Stimulated activated effector memory CD8-positive, alpha-beta T cell treated with anti-CD3 and anti-CD28 coated beads, Interleukin-12 subunit alpha, Interleukin-12 subunit beta, amount 100 ng/mL, for 72 hours (primary cell): ENCODE measurements around the gene ZNF575.

Experiments
- ATAC-seq: fragments of 150-1000 bp; cut with Tn5 transposase; 2 replicates; pipeline ENCODE4 v1.10.0; 2021
- DNase-seq, 2 donors: peaks; one replicate each; pipeline ENCODE4 v3.0.0; 2021 to 2022; ENCODE audit warnings: low spot score in 2 of 2
- H3K27ac Mint-ChIP-seq: one replicate; pipeline ENCODE4 v1.8.0; 2022; ENCODE audit warnings: mild to moderate bottlenecking, mixed read lengths
- H3K36me3 Mint-ChIP-seq: one replicate; pipeline ENCODE4 v1.8.0; 2022; ENCODE audit warnings: mild to moderate bottlenecking, mixed read lengths
- H3K4me1 Mint-ChIP-seq: one replicate; pipeline ENCODE4 v1.8.0; 2022; ENCODE audit warnings: mixed read lengths
- H3K4me3 Mint-ChIP-seq: one replicate; pipeline ENCODE4 v1.8.0; 2022; ENCODE audit warnings: mild to moderate bottlenecking, mixed read lengths
- H3K9me3 Mint-ChIP-seq: one replicate; pipeline ENCODE4 v1.8.0; 2022; ENCODE audit warnings: mixed read lengths

The ZNF575 gene

DNA sequence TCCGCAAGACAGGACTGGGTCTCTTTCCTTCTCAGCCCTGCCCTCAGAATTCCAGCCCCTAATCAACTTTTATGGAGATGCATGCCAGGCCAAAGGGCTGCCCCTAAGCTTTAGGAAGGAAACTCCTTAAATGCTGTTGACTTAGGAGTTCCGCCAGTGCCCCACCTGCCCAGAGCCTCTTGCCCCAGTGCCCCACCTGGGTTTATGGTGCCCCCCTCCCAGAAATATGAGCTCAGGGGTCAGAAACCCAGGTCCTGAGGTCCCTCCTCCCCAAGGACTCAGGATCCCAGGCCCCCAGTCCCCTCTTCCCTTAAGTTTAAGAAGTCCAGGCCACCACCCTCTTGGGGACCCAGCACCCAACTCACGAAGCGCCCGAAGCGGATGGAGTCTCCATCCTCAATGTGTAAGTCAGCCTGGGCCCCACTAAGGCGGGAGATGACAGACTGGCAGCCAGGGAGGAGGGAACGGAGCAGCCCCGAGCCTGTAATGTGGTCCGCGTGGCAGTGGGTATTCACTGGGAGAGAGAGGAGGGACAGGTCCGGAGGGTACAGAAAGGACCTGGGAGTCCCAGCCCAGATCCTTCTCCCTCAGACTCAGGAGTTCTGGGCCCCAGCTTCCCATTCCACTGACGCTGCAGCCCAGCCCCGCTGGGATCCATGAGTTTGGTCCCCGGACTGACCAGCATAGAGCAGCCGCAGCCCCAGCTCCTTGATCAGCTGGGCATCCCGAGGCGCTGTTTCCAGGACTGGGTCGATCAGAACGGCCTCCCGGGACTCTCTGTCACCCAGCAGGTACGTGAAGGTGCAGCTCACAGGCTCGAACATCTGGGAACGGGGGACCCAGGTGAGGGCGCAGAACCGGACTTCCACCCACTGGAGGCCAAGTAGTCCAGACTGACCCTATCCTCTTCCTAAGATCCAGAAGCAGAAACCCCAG lies 6.9 kb upstream of the ZNF575 start:
- Mint-ChIP-seq H3K27ac (peak overlapping the region; percentile 63), H3K36me3 (peaks cover 27% of the 10 kb centered on the region), H3K4me3 (peak overlapping the region; percentile 92), H3K4me1 (peaks cover 32% of the 10 kb centered on the region), H3K9me3 (no peaks in the 10 kb centered on the region)
- peak; percentile 42 for ATAC-seq
- DNase-seq, result peak in 1 of 2 donors; percentile 60

DNA sequence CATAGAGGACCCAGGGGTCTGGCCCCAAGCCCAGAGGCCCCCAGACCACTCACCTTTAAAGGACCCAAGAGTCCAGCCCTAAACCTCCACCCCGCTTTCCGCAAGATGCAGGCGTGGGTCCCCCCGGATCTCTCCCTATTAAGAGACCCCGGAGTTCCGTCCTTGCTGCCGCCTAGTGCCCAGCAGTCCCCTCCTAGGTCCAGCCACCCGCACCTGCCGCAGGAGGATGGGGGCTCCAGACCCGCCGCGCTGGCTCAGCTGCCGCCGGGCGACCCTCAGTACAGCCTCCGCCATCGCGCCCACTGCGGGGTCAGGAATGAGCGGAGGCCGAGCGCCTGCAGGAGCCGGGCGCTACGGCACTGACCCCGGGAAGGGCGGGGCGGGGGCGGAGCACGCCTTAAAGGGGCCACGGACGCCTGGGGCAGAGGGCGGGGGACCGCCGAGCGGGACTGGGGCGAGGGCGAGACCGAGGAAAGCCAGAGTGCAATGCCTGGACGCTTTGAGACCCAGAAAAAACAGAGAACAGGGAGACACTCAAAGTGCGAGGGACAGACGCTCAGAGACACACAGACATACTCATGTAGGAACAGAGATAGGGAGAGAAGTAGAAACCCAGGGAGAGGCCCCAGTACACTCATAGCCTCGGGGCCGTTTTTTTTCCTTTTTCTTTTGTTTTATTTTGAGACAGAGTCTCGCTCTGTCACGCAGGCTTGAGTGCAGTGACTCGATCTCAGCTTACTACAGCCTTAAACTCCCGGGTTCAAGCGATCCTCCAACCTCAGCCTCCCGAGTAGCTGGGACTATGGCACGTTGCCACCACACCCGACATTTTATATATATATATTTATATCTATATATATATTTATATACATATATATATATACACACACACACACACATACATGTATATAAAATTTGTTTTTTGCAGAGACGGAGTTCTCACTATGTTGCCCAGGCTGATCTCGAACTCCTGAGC lies 5.8 kb upstream of the ZNF575 start, which contains the start of gene ETHE1:
TSS of gene ETHE1 (minus strand) at position 318 of the 976 bp plus-strand sequence. CDS start at position 294, 24 bp downstream.
- peaks cover 32% of the 10 kb centered on the region for H3K4me1 Mint-ChIP-seq
- no peaks in the 10 kb centered on the region for H3K9me3 Mint-ChIP-seq
- H3K4me3 Mint-ChIP-seq, result peak within 1 kb of the TSS; percentile 92
- peak; percentile 62 to 91 for DNase-seq
- peak within 1 kb of the TSS; percentile 63 for H3K27ac Mint-ChIP-seq
- ATAC-seq, result peak; percentile 85
- H3K36me3 Mint-ChIP-seq, result peaks cover 17% of the 10 kb centered on the region

DNA sequence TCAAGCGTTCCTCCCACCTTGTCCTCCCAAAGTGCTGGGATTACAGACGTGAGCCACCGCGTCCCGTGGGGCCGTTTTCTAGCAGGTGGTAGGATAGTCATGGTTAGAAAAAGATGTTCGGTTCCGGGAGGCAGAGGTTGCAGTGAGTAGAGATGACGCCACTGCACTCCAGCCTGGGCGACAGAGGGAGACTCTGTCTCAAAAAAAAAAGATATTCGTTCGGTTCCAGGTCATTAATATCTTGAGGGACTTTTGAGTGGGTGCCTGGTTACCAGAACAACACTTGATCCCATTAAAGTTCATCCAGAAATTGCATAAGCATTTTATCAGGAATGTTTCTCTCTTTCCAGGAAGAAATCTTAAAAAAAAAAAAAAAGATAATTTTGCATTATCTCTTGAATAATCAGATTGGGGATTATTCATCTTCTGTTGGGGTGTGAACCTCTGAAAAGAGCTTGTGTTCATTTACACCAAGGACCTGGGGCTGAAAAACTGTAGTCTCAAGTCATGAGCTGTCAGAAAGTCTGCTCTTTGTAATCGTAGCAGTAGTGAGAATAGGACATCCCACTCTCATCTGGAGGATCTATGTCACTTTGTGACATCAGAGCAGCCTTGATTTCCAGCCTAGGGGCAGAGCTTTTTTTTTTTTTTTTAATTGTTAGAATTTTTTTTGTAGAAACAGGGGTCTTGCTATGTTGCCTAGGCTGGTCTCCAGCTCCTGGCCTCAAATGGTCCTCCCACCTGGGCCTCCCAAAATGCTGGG lies 4.9 kb upstream of the ZNF575 start:
- H3K27ac Mint-ChIP-seq, result peak overlapping the region; percentile 63
- DNase-seq, result no peak
- peaks cover 21% of the 10 kb centered on the region for H3K36me3 Mint-ChIP-seq
- H3K9me3 Mint-ChIP-seq, result no peaks in the 10 kb centered on the region
- peak overlapping the region; percentile 92 for H3K4me3 Mint-ChIP-seq
- ATAC-seq, result peak; percentile 38
- peaks cover 40% of the 10 kb centered on the region for H3K4me1 Mint-ChIP-seq

DNA sequence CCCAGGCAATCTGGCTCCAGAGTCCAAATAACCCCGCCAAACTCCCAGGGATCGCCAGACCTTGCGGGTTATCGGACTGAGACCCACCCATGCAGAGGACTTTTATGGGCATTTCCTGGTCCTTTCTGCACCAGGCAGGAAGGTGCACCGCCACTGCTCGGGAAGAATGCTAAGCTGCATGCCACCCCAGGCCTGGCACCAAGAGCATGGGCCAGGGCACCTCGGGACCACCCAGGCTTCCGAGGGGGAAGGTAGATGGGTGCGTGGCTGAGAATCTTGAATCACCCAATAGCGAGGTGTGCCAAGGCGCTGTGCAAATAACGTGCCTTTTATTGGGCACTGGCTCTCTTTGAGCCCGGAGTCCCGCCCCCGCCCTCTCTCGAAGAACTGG lies 422 bp upstream of the ZNF575 start:
- H3K27ac Mint-ChIP-seq, result peak overlapping the region; percentile 90
- peak; percentile 12 for ATAC-seq
- peaks cover 32% of the 10 kb centered on the region for H3K36me3 Mint-ChIP-seq
- peaks cover 31% of the 10 kb centered on the region for H3K4me1 Mint-ChIP-seq
- peak overlapping the region; percentile 90 for H3K4me3 Mint-ChIP-seq
- DNase-seq, result no peak
- no peaks in the 10 kb centered on the region for H3K9me3 Mint-ChIP-seq

DNA sequence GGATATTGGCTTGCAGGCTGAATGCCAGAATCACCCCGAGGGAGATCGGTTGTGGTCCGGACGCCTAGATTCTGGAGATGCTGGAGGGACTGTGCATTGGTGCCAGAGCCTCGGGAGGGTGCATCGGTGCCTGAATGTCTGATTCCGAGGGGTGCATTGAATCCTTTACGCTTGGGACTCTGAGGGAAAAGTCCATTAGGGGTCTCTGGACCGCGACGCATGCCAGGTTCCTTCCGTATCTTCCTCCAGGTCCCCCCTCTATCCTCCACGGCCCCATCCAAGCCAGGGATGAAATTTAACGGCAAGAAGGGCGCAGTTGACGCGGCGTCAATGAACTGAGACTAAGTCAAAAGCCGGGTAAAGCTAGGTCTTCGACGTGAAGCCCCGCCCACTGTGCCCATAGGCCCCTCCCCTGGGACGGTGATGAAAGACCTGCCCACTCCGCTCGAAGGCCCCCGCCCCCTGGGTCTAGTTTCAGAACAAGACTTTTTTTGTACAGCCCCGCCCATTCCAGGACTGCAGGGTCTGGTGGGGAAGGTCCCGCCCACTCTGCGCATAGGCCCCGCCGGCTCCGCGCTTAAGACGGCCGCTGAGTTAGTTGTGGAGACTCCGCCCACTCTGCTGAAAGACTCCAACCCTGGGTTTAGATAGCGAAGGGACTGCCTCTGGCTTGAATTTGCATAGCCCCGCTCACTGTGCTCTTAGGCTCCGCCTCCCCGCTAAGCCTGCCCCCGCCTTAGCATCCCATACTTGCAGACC lies 737 bp downstream of the ZNF575 start:
- Mint-ChIP-seq H3K27ac (peak overlapping the region; percentile 90), H3K9me3 (no peaks in the 10 kb centered on the region), H3K36me3 (peaks cover 42% of the 10 kb centered on the region), H3K4me3 (peak overlapping the region; percentile 90), H3K4me1 (peaks cover 27% of the 10 kb centered on the region)
- DNase-seq (peak; percentile 86 to 98), ATAC-seq (peak; percentile 80)

DNA sequence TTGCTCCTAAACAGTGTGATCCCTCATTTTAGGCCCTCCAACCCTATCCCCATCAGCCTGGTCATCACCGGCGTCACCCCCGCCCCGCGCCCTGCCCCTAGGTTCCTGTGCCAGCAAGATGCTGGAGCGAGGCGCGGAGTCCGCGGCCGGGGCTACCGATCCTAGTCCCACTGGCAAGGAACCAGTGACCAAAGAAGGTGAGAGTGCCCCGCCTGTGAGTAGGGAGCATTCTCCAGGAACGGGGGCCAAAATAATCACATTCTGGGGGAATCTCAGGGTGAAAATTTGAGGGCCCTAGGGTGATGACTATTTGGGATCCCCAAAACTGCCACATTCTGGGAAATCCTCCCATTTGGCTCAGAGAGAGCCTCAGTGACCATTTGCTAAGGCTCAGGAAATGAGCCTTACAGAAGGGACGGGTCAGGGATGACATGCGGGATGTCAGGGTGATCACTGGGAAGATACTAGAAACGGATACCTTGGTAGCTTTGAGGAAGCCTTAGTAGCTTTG lies 1.4 kb downstream of the ZNF575 start:
- H3K9me3 Mint-ChIP-seq, result peaks cover 5% of the 10 kb centered on the region
- peaks cover 47% of the 10 kb centered on the region for H3K36me3 Mint-ChIP-seq
- DNase-seq (no peak), ATAC-seq (no peak)
- H3K4me1 Mint-ChIP-seq, result peaks cover 27% of the 10 kb centered on the region
- peak overlapping the region; percentile 90 for H3K27ac Mint-ChIP-seq
- peak overlapping the region; percentile 90 for H3K4me3 Mint-ChIP-seq

DNA sequence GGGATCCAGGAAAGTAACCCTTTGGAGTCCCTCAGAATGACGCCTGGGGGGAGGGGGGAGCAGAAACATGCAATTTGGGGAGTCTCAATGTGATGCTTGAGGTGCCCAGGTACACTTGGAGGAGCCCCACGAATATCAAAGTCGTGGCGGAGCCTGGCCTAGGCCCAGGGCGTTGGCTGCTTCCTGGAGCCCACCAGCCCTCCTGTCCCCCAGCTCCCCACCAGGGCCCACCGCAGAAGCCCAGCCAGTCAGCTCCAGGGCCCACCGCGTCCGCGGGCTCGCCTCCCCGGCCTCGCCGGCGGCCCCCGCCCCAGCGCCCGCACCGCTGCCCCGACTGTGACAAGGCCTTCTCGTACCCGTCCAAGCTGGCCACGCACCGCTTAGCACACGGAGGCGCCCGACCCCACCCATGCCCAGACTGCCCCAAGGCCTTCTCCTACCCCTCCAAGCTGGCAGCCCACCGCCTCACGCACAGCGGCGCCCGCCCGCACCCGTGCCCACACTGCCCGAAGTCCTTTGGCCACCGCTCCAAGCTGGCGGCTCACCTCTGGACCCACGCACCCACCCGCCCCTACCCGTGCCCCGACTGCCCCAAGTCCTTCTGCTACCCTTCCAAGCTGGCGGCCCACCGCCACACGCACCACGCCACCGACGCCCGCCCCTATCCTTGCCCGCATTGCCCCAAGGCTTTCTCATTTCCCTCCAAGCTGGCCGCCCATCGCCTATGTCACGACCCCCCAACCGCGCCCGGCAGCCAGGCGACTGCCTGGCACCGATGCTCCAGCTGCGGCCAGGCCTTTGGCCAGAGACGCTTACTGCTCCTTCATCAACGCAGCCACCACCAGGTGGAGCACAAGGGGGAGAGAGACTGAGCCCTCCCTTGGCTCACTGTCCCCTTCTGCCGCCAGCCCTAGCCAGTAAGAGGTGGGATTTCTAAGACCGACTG lies 2.1 kb downstream of the ZNF575 start:
- Mint-ChIP-seq H3K9me3 (peaks cover 5% of the 10 kb centered on the region), H3K27ac (peak overlapping the region; percentile 83), H3K36me3 (peaks cover 55% of the 10 kb centered on the region), H3K4me1 (peaks cover 27% of the 10 kb centered on the region), H3K4me3 (peak overlapping the region; percentile 46)
- DNase-seq, result peak in 1 of 2 donors; percentile 57
- ATAC-seq, result no peak

DNA sequence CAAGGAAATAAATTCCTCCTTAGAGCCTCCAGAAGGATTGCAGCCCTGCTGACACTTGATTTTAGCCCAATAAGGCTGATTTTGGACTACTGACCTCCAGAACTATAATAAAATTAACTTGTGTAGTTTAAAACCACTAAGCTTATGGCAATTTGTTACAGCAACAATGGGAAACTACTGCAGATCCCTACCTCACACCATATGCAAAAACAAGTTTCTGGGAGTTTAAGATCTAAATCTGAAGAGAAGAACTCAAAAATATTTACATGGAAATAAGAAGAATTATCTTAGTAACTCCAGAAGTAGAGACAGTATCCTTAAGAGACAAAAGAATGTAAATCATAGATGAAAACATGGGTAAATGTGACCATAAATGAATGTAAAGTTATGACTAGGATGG lies 5.9 kb downstream of the ZNF575 start:
- Mint-ChIP-seq H3K36me3 (peaks cover 69% of the 10 kb centered on the region), H3K4me3 (no peak overlapping the region), H3K27ac (no peak overlapping the region), H3K4me1 (peaks cover 11% of the 10 kb centered on the region), H3K9me3 (peaks cover 5% of the 10 kb centered on the region)
- DNase-seq (no peak), ATAC-seq (no peak)

DNA sequence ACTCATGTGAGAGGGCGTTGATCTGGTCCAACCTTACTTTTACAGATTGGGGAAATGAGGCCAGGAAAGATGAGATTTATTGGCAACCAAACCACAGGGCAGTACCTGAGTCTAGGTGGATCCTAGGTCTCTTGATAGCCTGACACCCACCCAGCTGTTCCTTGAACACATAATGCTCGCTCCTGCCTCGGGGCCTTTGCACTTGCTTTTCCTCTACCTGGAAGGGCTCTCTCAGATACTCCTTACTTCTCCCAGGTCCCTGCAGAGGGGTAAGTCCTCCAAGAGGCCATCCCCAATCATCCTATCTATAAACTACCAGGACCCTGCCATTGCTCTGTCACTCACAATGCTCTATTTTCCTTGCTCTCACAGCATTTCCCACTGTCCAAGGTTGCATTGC lies 7.4 kb downstream of the ZNF575 start:
- no peak overlapping the region for H3K4me3 Mint-ChIP-seq
- peaks cover 72% of the 10 kb centered on the region for H3K36me3 Mint-ChIP-seq
- no peak overlapping the region for H3K27ac Mint-ChIP-seq
- ATAC-seq (no peak), DNase-seq (no peak)
- peaks cover 3% of the 10 kb centered on the region for H3K4me1 Mint-ChIP-seq
- peaks cover 5% of the 10 kb centered on the region for H3K9me3 Mint-ChIP-seq

DNA sequence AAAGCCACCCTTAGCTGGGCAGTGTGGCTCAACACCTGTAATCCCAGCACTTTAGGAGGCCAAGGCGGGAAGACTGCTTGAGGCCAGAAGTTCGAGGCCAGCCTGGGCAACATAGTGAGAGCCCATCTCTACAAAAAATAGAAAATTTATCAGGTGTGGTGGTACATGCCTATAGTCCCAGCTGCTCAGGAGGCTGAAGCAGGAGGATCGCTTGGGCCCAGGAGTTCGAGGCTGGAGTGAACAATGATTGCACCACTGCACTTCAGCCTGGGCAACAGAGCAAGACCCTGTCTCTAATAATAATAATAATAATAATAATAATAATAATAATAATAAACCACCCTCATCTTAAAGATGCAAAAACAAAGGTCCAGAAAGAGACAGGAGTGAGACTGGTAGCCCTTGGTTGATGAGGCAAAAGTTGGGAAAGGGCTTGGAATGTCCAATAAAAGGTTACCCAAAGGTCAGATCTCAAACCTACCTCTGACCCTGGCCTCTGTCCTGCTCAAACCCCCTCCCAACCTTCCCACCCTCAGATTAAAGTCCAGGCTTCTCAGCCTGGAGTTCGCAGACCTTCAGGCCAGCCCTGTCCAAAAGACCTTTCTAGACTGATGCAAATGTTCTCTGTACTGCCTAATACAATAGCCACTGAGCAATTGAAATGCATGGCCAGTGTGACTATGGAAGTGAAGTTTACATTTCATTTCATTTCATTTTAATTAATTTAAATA lies 9.1 kb downstream of the ZNF575 start:
- ATAC-seq, result no peak
- Mint-ChIP-seq H3K4me1 (no peaks in the 10 kb centered on the region), H3K9me3 (peaks cover 5% of the 10 kb centered on the region), H3K27ac (no peak overlapping the region), H3K36me3 (peaks cover 69% of the 10 kb centered on the region), H3K4me3 (no peak overlapping the region)
- no peak for DNase-seq

DNA sequence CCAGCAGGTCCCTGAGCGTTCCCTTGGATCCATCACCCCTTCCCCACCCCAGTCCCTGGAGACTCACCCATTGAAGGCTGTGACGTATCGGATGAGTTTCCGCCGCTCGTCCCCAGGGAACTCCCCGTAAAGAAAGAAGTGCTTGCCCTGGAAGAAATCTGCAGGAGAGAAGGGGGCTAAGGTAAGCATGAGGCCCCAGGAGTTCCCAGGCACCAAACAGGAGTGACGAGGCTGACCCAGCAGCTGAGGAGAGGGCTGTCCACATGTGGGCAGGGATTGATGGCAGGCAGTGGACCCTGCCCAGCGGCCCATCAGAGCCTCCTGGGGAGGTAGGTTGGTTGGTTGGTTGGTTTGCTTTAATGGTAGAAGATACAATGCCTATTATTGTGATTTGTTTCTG lies 11.1 kb downstream of the ZNF575 start:
- Mint-ChIP-seq H3K9me3 (peaks cover 3% of the 10 kb centered on the region), H3K36me3 (peaks cover 56% of the 10 kb centered on the region), H3K27ac (no peak overlapping the region), H3K4me1 (no peaks in the 10 kb centered on the region), H3K4me3 (no peak overlapping the region)
- no peak for ATAC-seq
- DNase-seq, result no peak

DNA sequence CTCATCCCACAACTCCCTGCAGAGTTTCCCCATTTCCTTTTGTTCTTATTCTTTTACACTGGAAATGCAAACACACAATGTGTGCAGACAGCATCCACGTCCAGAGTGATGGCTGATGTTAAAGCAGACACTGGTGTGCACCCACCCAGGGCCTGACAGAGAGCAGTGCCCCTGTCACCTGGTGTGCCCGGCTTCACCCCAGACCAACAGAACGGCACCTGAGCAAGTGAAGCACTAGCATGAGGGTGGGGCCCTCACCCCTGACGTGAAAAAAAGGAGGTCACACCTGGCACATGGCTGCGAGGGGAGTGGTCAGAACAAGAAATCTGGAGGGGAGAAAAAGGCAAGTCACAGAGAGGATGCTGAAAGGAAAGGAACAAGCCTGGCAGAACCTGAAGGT lies 12.3 kb downstream of the ZNF575 start:
- peaks cover 55% of the 10 kb centered on the region for H3K36me3 Mint-ChIP-seq
- H3K27ac Mint-ChIP-seq, result peak overlapping the region; percentile 89
- no peaks in the 10 kb centered on the region for H3K9me3 Mint-ChIP-seq
- H3K4me1 Mint-ChIP-seq, result no peaks in the 10 kb centered on the region
- no peak for ATAC-seq
- no peak overlapping the region for H3K4me3 Mint-ChIP-seq
- DNase-seq, result no peak
